ENCODE data around the gene FLAD1. TPM values are rescaled to one million over a fixed set of nuclear protein-coding genes. Genes with fewer than 3 reads are reported as not detected.

Gene FLAD1
- total RNA-seq, 1 donor from 2014 or later, result 51.5 TPM

DNA sequence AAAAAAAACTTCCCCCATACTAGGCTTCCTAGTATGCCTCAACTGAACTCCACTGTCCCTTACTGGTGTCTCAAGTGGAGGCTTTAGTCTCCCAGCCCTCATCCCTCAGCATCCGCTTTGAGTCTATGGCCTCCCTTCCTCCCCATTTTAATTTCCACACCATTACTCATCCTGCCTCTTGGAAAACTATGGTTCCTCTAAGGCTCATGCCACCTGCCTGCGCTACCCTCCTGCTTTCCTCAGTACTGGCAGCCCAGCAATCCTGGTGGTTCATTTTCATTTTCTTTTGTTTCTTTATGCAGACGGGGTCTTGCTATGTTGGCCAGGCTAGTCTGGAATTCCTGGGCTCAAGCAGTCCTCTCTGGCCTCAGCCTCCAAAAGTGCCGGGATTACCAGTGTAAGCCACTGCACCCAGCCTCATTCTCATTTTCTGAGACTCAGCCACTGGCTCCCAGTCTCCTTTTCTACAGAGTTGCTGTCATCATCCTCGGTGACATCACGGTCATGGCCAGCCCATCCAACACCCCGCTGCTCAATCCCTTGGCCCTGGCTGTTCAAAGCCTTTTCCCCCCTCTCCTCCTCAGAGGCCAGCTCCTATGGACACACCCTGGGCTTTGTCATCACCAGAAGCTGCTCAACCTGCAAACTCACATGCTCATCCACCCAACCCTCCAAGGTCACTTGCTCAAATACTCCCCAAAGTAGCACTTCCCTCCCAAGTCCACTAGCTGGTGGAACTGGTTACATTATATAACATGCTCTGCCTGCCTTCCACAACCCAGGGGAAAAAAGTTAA is 44.3 kb upstream of the FLAD1 start:
- no peak overlapping the region for H3K9ac ChIP-seq (ENCODE audit: low read length)
- H3K4me1 ChIP-seq (ENCODE audit: insufficient read depth, low read length), result peaks cover 18% of the 10 kb centered on the region
- FAIRE-seq (no peak), DNase-seq (ENCODE audit: low read depth) (no peak)
- Mint-ChIP-seq H3K27me3 (ENCODE audit: low read depth, unreplicated experiment) (no peaks in the 10 kb centered on the region), H3K4me3 (ENCODE audit: unreplicated experiment) (peak overlapping the region; percentile 75), H3K36me3 (ENCODE audit: low read depth, unreplicated experiment) (peaks cover 5% of the 10 kb centered on the region), H3K4me1 (ENCODE audit: low read depth, unreplicated experiment) (peaks cover 32% of the 10 kb centered on the region), H3K27ac (ENCODE audit: unreplicated experiment) (peak overlapping the region; percentile 27), H3K9me3 (ENCODE audit: unreplicated experiment) (no peaks in the 10 kb centered on the region)
- H3K9me3 ChIP-seq (ENCODE audit: insufficient read depth, low read depth, low read length), result no peaks in the 10 kb centered on the region
- H4K20me1 ChIP-seq (ENCODE audit: insufficient read depth, low read length), result no peaks in the 10 kb centered on the region
- no peak overlapping the region for H3K4me3 ChIP-seq (ENCODE audit: insufficient read depth, low read depth, low read length)
- H3K36me3 ChIP-seq (ENCODE audit: insufficient read depth, low read length), result no peaks in the 10 kb centered on the region
- TF ChIP-seq EZH2 (IDR thresholded peaks at IDR 0.05; ENCODE audit: insufficient read depth, low read length) (no peak), CTCF (IDR thresholded peaks at IDR 0.05; ENCODE audit: insufficient read depth, low read depth, low read length) (no peak)
- no peak overlapping the region for H3K4me2 ChIP-seq (ENCODE audit: low read length)
- H3K79me2 ChIP-seq (ENCODE audit: insufficient read depth, low read length), result peaks cover 4% of the 10 kb centered on the region
- H3K27ac ChIP-seq (ENCODE audit: low read depth, low read length), result no peak overlapping the region
- H2AFZ ChIP-seq (ENCODE audit: low read depth, low read length), result no peak overlapping the region
- H3K27me3 ChIP-seq (ENCODE audit: insufficient read depth, low read length), result no peaks in the 10 kb centered on the region

GRCh38 chr1:154940213-154940560 is 43.0 kb upstream of the FLAD1 start:
- H3K4me3 Mint-ChIP-seq (ENCODE audit: unreplicated experiment), result no peak overlapping the region
- H3K27me3 Mint-ChIP-seq (ENCODE audit: low read depth, unreplicated experiment), result no peaks in the 10 kb centered on the region
- H3K4me1 Mint-ChIP-seq (ENCODE audit: low read depth, unreplicated experiment), result peaks cover 34% of the 10 kb centered on the region
- FAIRE-seq, result no peak
- Histone ChIP-seq H3K27ac (ENCODE audit: low read depth, low read length) (no peak overlapping the region), H2AFZ (ENCODE audit: low read depth, low read length) (no peak overlapping the region), H3K4me2 (ENCODE audit: low read length) (no peak overlapping the region), H3K36me3 (ENCODE audit: insufficient read depth, low read length) (no peaks in the 10 kb centered on the region), H4K20me1 (ENCODE audit: insufficient read depth, low read length) (peaks cover 5% of the 10 kb centered on the region), H3K79me2 (ENCODE audit: insufficient read depth, low read length) (peaks cover 4% of the 10 kb centered on the region), H3K27me3 (ENCODE audit: insufficient read depth, low read length) (no peaks in the 10 kb centered on the region), H3K4me3 (ENCODE audit: insufficient read depth, low read depth, low read length) (no peak overlapping the region), H3K9me3 (ENCODE audit: insufficient read depth, low read depth, low read length) (no peaks in the 10 kb centered on the region), H3K9ac (ENCODE audit: low read length) (no peak overlapping the region), H3K4me1 (ENCODE audit: insufficient read depth, low read length) (peaks cover 18% of the 10 kb centered on the region)
- no peaks in the 10 kb centered on the region for H3K9me3 Mint-ChIP-seq (ENCODE audit: unreplicated experiment)
- no peak for DNase-seq (ENCODE audit: low read depth)
- no peak for TF ChIP-seq EZH2 (IDR thresholded peaks at IDR 0.05; ENCODE audit: insufficient read depth, low read length)
- TF ChIP-seq CTCF (IDR thresholded peaks at IDR 0.05; ENCODE audit: insufficient read depth, low read depth, low read length), result no peak
- H3K36me3 Mint-ChIP-seq (ENCODE audit: low read depth, unreplicated experiment), result peaks cover 3% of the 10 kb centered on the region
- H3K27ac Mint-ChIP-seq (ENCODE audit: unreplicated experiment), result peak overlapping the region; percentile 47

DNA sequence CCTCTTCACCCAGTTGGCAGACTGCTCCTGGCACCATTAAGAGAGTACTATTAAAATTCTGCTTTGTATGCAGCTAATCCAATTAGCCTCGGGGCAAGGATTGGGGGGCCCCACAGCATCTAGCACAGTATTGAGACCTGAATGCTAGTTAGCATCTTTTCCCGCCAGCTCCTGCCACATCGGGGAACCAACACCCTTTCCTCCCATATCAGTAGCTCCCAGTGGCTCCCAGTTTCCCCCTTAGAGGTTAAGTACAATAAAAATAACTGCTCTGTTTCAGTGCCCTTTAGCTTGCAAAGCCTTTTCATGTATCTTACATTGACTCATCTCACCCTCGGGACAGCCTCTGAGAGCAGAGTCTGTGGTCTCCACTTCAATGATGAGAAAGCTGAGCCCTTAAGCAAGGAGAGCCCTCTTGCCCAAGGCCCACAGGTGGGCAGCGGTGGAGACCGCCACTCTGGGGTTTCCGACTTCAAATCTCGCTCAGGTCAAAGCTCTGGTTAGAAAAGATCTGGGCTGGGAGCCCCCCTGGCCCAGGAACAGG is 42.4 kb upstream of the FLAD1 start:
- peaks cover 3% of the 10 kb centered on the region for H3K36me3 Mint-ChIP-seq (ENCODE audit: low read depth, unreplicated experiment)
- peaks cover 5% of the 10 kb centered on the region for H4K20me1 ChIP-seq (ENCODE audit: insufficient read depth, low read length)
- peaks cover 34% of the 10 kb centered on the region for H3K4me1 Mint-ChIP-seq (ENCODE audit: low read depth, unreplicated experiment)
- no peak overlapping the region for H2AFZ ChIP-seq (ENCODE audit: low read depth, low read length)
- no peak overlapping the region for H3K4me3 Mint-ChIP-seq (ENCODE audit: unreplicated experiment)
- no peaks in the 10 kb centered on the region for H3K9me3 Mint-ChIP-seq (ENCODE audit: unreplicated experiment)
- no peaks in the 10 kb centered on the region for H3K27me3 ChIP-seq (ENCODE audit: insufficient read depth, low read length)
- FAIRE-seq, result no peak
- H3K27ac ChIP-seq (ENCODE audit: low read depth, low read length), result no peak overlapping the region
- H3K4me1 ChIP-seq (ENCODE audit: insufficient read depth, low read length), result peaks cover 16% of the 10 kb centered on the region
- H3K27me3 Mint-ChIP-seq (ENCODE audit: low read depth, unreplicated experiment), result no peaks in the 10 kb centered on the region
- H3K9ac ChIP-seq (ENCODE audit: low read length), result no peak overlapping the region
- H3K79me2 ChIP-seq (ENCODE audit: insufficient read depth, low read length), result peaks cover 2% of the 10 kb centered on the region
- TF ChIP-seq CTCF (IDR thresholded peaks at IDR 0.05; ENCODE audit: insufficient read depth, low read depth, low read length) (no peak), EZH2 (IDR thresholded peaks at IDR 0.05; ENCODE audit: insufficient read depth, low read length) (no peak)
- peak overlapping the region; percentile 34 for H3K27ac Mint-ChIP-seq (ENCODE audit: unreplicated experiment)
- no peak overlapping the region for H3K4me2 ChIP-seq (ENCODE audit: low read length)
- no peak for DNase-seq (ENCODE audit: low read depth)
- no peaks in the 10 kb centered on the region for H3K9me3 ChIP-seq (ENCODE audit: insufficient read depth, low read depth, low read length)
- H3K36me3 ChIP-seq (ENCODE audit: insufficient read depth, low read length), result no peaks in the 10 kb centered on the region
- H3K4me3 ChIP-seq (ENCODE audit: insufficient read depth, low read depth, low read length), result no peak overlapping the region
